ENCODE data around the gene RPL34. TPM values are rescaled to one million over a fixed set of nuclear protein-coding genes. Genes with fewer than 3 reads are reported as not detected.

The RPL34 gene
- polyA plus RNA-seq (2013), result 6,312 TPM

GRCh38 chr4:108620101-108620932 is at the start of gene RPL34:
Gene RPL34, plus strand, starts transcription at chr4:108620576. Its CDS starts 1,384 bp downstream, at chr4:108621960.
- DNase-seq, result peak; percentile 99 to 100 (median 99)
- peaks cover 0 to 4% (median 0%) of the 10 kb centered on the region in 5 experiments for H3K9me3 ChIP-seq (ENCODE audit: control extremely low read depth in 1 of 5, control insufficient read depth in 4 of 5, insufficient read depth in 2 of 5, low read depth in 1 of 5, low read length in 4 of 5)
- under 1% methylated on average over 25 of the region's 32 CpGs for WGBS (ENCODE audit: insufficient coverage)
- peaks cover 7 to 39% (median 15%) of the 10 kb centered on the region in 4 experiments for H3K4me1 ChIP-seq (ENCODE audit: control extremely low read depth in 1 of 4, control insufficient read depth in 4 of 4, insufficient read depth in 4 of 4, low read length in 3 of 4)
- POLR2A ChIA-PET, result interaction anchor here (0.6 to 1.4 kb wide), 5 partner anchors 10 to 1111 kb away, joined by 3 to 6 read pairs (median 3); partner anchors contain the start of gene OSTC
- H3K36me3 ChIP-seq (ENCODE audit: control insufficient read depth in 4 of 4, insufficient read depth in 4 of 4, low read length in 3 of 4), result peaks cover 15 to 35% (median 25%) of the 10 kb centered on the region in 4 experiments
- peak within 1 kb of the TSS; percentile 83 to 91 for H3K27ac ChIP-seq (ENCODE audit: insufficient read depth in 1 of 2, low read depth in 1 of 2, low read length in 2 of 2, poor library complexity in 1 of 2, severe bottlenecking in 2 of 2)
- peak within 1 kb of the TSS; percentile 81 to 98 (median 94) for H3K4me3 ChIP-seq (ENCODE audit: control insufficient read depth in 1 of 7, extremely low read depth in 1 of 7, insufficient read depth in 4 of 7, low read depth in 2 of 7, low read length in 6 of 7)
- H3K27me3 ChIP-seq (replicated peaks in 2 of 5; ENCODE audit: control insufficient read depth in 4 of 5, insufficient read depth in 5 of 5, low read length in 4 of 5), result no peaks in the 10 kb centered on the region
- CTCF ChIA-PET, result interaction anchor here (1.2 to 1.8 kb wide), 3 partner anchors 10 to 30 kb away, joined by 3 to 4 read pairs (median 4); partner anchors contain the start of gene OSTC

GRCh38 chr4:108570993-108571569 is 49.3 kb upstream of the RPL34 start:
- DNase-seq, result no peak
- WGBS (ENCODE audit: insufficient coverage), result 51% methylated on average over 3 of the region's 4 CpGs
- ChIA-PET POLR2A (no interaction called here), CTCF (interaction anchor here (1.0 to 4.9 kb wide), 9 partner anchors 9 to 552 kb away, joined by 3 to 77 read pairs (median 6); partner anchors contain the start of gene LEF1)
- H3K4me1 ChIP-seq (ENCODE audit: control extremely low read depth in 1 of 4, control insufficient read depth in 4 of 4, insufficient read depth in 4 of 4, low read length in 3 of 4), result peaks cover 0 to 6% (median 3%) of the 10 kb centered on the region in 4 experiments
- H3K36me3 ChIP-seq (ENCODE audit: control insufficient read depth in 4 of 4, insufficient read depth in 4 of 4, low read length in 3 of 4), result no peaks in the 10 kb centered on the region
- no peak overlapping the region for H3K27ac ChIP-seq (ENCODE audit: insufficient read depth in 1 of 2, low read depth in 1 of 2, low read length in 2 of 2, poor library complexity in 1 of 2, severe bottlenecking in 2 of 2)
- peaks cover 0 to 3% (median 0%) of the 10 kb centered on the region in 5 experiments for H3K27me3 ChIP-seq (replicated peaks in 2 of 5; ENCODE audit: control insufficient read depth in 4 of 5, insufficient read depth in 5 of 5, low read length in 4 of 5)
- H3K4me3 ChIP-seq (ENCODE audit: control insufficient read depth in 1 of 7, extremely low read depth in 1 of 7, insufficient read depth in 4 of 7, low read depth in 2 of 7, low read length in 6 of 7), result no peak overlapping the region
- no peaks in the 10 kb centered on the region for H3K9me3 ChIP-seq (ENCODE audit: control extremely low read depth in 1 of 5, control insufficient read depth in 4 of 5, insufficient read depth in 2 of 5, low read depth in 1 of 5, low read length in 4 of 5)

GRCh38 chr4:108574402-108574801 is 46.0 kb upstream of the RPL34 start:
- no peaks in the 10 kb centered on the region for H3K9me3 ChIP-seq (ENCODE audit: control extremely low read depth in 1 of 5, control insufficient read depth in 4 of 5, insufficient read depth in 2 of 5, low read depth in 1 of 5, low read length in 4 of 5)
- DNase-seq, result no peak
- POLR2A ChIA-PET, result no interaction called here
- no peak overlapping the region for H3K27ac ChIP-seq (ENCODE audit: insufficient read depth in 1 of 2, low read depth in 1 of 2, low read length in 2 of 2, poor library complexity in 1 of 2, severe bottlenecking in 2 of 2)
- CTCF ChIA-PET, result interaction anchor here (0.9 to 4.9 kb wide), 8 partner anchors 9 to 555 kb away, joined by 3 to 77 read pairs (median 4); no protein-coding TSS in a partner anchor
- H3K36me3 ChIP-seq (ENCODE audit: control insufficient read depth in 4 of 4, insufficient read depth in 4 of 4, low read length in 3 of 4), result no peaks in the 10 kb centered on the region
- 92% methylated on average over 2 of the region's 3 CpGs for WGBS (ENCODE audit: insufficient coverage)
- H3K4me1 ChIP-seq (ENCODE audit: control extremely low read depth in 1 of 4, control insufficient read depth in 4 of 4, insufficient read depth in 4 of 4, low read length in 3 of 4), result peaks cover 0 to 6% (median 3%) of the 10 kb centered on the region in 4 experiments
- H3K27me3 ChIP-seq (replicated peaks in 2 of 5; ENCODE audit: control insufficient read depth in 4 of 5, insufficient read depth in 5 of 5, low read length in 4 of 5), result peaks cover 0 to 3% (median 0%) of the 10 kb centered on the region in 5 experiments
- H3K4me3 ChIP-seq (ENCODE audit: control insufficient read depth in 1 of 7, extremely low read depth in 1 of 7, insufficient read depth in 4 of 7, low read depth in 2 of 7, low read length in 6 of 7), result no peak overlapping the region

GRCh38 chr4:108581083-108581482 is 39.3 kb upstream of the RPL34 start:
- 66% methylated on average over 4 of the region's 6 CpGs for WGBS (ENCODE audit: insufficient coverage)

DNA sequence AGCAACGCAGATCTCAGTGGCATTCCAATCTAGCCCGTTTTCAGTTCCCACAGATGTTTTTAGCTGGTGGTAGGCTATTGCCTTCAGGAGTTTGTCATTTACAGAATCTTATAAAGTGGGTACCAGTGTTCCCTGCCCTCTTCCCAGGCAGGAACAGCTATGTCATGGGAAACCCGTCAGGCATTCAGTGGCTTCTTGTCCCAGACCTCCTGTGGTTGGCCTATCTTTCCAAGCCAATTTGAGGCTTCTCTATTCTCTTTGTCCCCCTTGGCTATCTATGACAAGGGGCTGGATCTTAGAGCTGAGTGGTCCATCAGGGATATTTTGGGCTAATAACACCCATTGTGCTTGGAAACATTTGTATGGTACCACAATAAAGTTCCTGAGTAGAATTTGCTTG is 33.6 kb upstream of the RPL34 start:
- no peak for DNase-seq
- 100% methylated on average over 3 of the region's 3 CpGs for WGBS (ENCODE audit: insufficient coverage)
- Histone ChIP-seq H3K36me3 (ENCODE audit: control insufficient read depth in 4 of 4, insufficient read depth in 4 of 4, low read length in 3 of 4) (no peaks in the 10 kb centered on the region), H3K27ac (ENCODE audit: insufficient read depth in 1 of 2, low read depth in 1 of 2, low read length in 2 of 2, poor library complexity in 1 of 2, severe bottlenecking in 2 of 2) (no peak overlapping the region), H3K27me3 (replicated peaks in 2 of 5; ENCODE audit: control insufficient read depth in 4 of 5, insufficient read depth in 5 of 5, low read length in 4 of 5) (no peaks in the 10 kb centered on the region), H3K4me1 (ENCODE audit: control extremely low read depth in 1 of 4, control insufficient read depth in 4 of 4, insufficient read depth in 4 of 4, low read length in 3 of 4) (no peaks in the 10 kb centered on the region), H3K9me3 (ENCODE audit: control extremely low read depth in 1 of 5, control insufficient read depth in 4 of 5, insufficient read depth in 2 of 5, low read depth in 1 of 5, low read length in 4 of 5) (no peaks in the 10 kb centered on the region), H3K4me3 (ENCODE audit: control insufficient read depth in 1 of 7, extremely low read depth in 1 of 7, insufficient read depth in 4 of 7, low read depth in 2 of 7, low read length in 6 of 7) (no peak overlapping the region)
- ChIA-PET CTCF (no interaction called here), POLR2A (no interaction called here)

More at GRCh38 chr4:108581083-108581482, 39.3 kb upstream of the RPL34 start:
- Histone ChIP-seq H3K27me3 (replicated peaks in 2 of 5; ENCODE audit: control insufficient read depth in 4 of 5, insufficient read depth in 5 of 5, low read length in 4 of 5) (no peaks in the 10 kb centered on the region), H3K36me3 (ENCODE audit: control insufficient read depth in 4 of 4, insufficient read depth in 4 of 4, low read length in 3 of 4) (no peaks in the 10 kb centered on the region), H3K9me3 (ENCODE audit: control extremely low read depth in 1 of 5, control insufficient read depth in 4 of 5, insufficient read depth in 2 of 5, low read depth in 1 of 5, low read length in 4 of 5) (no peaks in the 10 kb centered on the region), H3K4me3 (ENCODE audit: control insufficient read depth in 1 of 7, extremely low read depth in 1 of 7, insufficient read depth in 4 of 7, low read depth in 2 of 7, low read length in 6 of 7) (no peak overlapping the region), H3K4me1 (ENCODE audit: control extremely low read depth in 1 of 4, control insufficient read depth in 4 of 4, insufficient read depth in 4 of 4, low read length in 3 of 4) (no peaks in the 10 kb centered on the region), H3K27ac (ENCODE audit: insufficient read depth in 1 of 2, low read depth in 1 of 2, low read length in 2 of 2, poor library complexity in 1 of 2, severe bottlenecking in 2 of 2) (no peak overlapping the region)
- no peak for DNase-seq
- POLR2A ChIA-PET, result no interaction called here
- CTCF ChIA-PET, result interaction anchor here (0.7 to 0.9 kb wide), 2 partner anchors 62 to 154 kb away, joined by 3 to 4 read pairs; no protein-coding TSS in a partner anchor

GRCh38 chr4:108588878-108589277 is 31.5 kb upstream of the RPL34 start:
- POLR2A ChIA-PET, result no interaction called here
- Histone ChIP-seq H3K36me3 (ENCODE audit: control insufficient read depth in 4 of 4, insufficient read depth in 4 of 4, low read length in 3 of 4) (no peaks in the 10 kb centered on the region), H3K9me3 (ENCODE audit: control extremely low read depth in 1 of 5, control insufficient read depth in 4 of 5, insufficient read depth in 2 of 5, low read depth in 1 of 5, low read length in 4 of 5) (no peaks in the 10 kb centered on the region), H3K4me1 (ENCODE audit: control extremely low read depth in 1 of 4, control insufficient read depth in 4 of 4, insufficient read depth in 4 of 4, low read length in 3 of 4) (no peaks in the 10 kb centered on the region), H3K27ac (ENCODE audit: insufficient read depth in 1 of 2, low read depth in 1 of 2, low read length in 2 of 2, poor library complexity in 1 of 2, severe bottlenecking in 2 of 2) (no peak overlapping the region), H3K27me3 (replicated peaks in 2 of 5; ENCODE audit: control insufficient read depth in 4 of 5, insufficient read depth in 5 of 5, low read length in 4 of 5) (no peaks in the 10 kb centered on the region), H3K4me3 (ENCODE audit: control insufficient read depth in 1 of 7, extremely low read depth in 1 of 7, insufficient read depth in 4 of 7, low read depth in 2 of 7, low read length in 6 of 7) (no peak overlapping the region)
- no peak for DNase-seq
- CTCF ChIA-PET, result interaction anchor here (0.7 to 1.2 kb wide), 4 partner anchors 10 to 493 kb away, joined by 3 read pairs; no protein-coding TSS in a partner anchor
- WGBS (ENCODE audit: insufficient coverage), result 86% methylated on average over 1 of the region's 1 CpG

All from common myeloid progenitor, CD34-positive (primary cell).